Measurements from ENCODE around the gene SUSD1. TPM values are rescaled to one million over a fixed set of nuclear protein-coding genes. Genes with fewer than 3 reads are reported as not detected.
A peak's percentile ranks its signal among the peaks of the same experiment; 100 is the strongest.

The SUSD1 gene
- total and polyA plus RNA-seq, 2 donors (not counting 1 experiment from before 2014, with no cell fraction given) = 5.7 to 7.5 TPM

DNA sequence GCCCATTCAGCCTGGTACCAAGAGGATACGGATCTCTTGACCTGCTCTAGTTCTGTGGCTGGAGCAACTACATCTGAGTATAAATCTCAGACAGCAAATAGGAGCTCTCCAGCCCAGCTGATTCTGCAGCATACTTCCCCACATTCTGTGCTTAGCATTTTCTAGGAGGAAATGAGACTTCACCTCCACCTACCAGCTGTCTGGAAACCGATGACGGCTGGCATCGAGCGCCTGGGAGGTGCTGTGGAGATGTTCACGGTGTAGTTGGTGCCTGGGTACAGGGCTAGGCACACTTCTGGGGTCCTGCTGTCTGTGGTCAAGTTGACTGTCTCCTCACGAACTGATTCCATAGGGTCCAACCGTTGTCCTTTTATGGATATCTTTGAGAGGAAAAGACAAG is 63.6 kb downstream of the SUSD1 start:
- Histone ChIP-seq H2AFZ (ENCODE audit: insufficient read depth, low read depth, low read length, poor library complexity, severe bottlenecking) (no peak overlapping the region), H3K4me2 (replicated peaks; ENCODE audit: low read depth, low read length, poor library complexity, severe bottlenecking) (no peak overlapping the region), H3K79me2 (ENCODE audit: control insufficient read depth, insufficient read depth, low read length) (no peaks in the 10 kb centered on the region), H3K4me3 (ENCODE audit: control extremely low read depth in 1 of 5, extremely low read depth in 1 of 5, insufficient read depth in 1 of 5, low read depth in 2 of 5, low read length in 4 of 5) (no peak overlapping the region), H3K9ac (ENCODE audit: low read length) (no peak overlapping the region), H3K9me3 (ENCODE audit: control extremely low read depth in 1 of 3, control insufficient read depth in 2 of 3, insufficient read depth in 1 of 3, low read length in 2 of 3) (no peaks in the 10 kb centered on the region), H3K4me1 (ENCODE audit: control insufficient read depth in 2 of 2, insufficient read depth in 2 of 2, low read length in 2 of 2) (peaks cover 32 to 37% of the 10 kb centered on the region in 2 donors), H3K36me3 (replicated peaks in 1 of 2; ENCODE audit: control extremely low read depth in 1 of 2, control insufficient read depth in 1 of 2, extremely low read depth in 1 of 2, insufficient read depth in 2 of 2, low read length in 1 of 2) (no peaks in the 10 kb centered on the region), H4K20me1 (ENCODE audit: control insufficient read depth, insufficient read depth, low read length, poor library complexity, severe bottlenecking) (no peaks in the 10 kb centered on the region), H3K27me3 (replicated peaks in 1 of 4; ENCODE audit: control extremely low read depth in 1 of 4, control insufficient read depth in 3 of 4, insufficient read depth in 4 of 4, low read length in 3 of 4) (no peaks in the 10 kb centered on the region), H3K27ac (ENCODE audit: low read length in 2 of 2) (no peak overlapping the region)
- H3K9me3 Mint-ChIP-seq (ENCODE audit: insufficient read depth) = no peaks in the 10 kb centered on the region
- CTCF ChIA-PET = interaction anchor here (1.3 to 2.9 kb wide), 2 partner anchors 14 to 250 kb away, joined by 3 to 14 read pairs; no protein-coding TSS in a partner anchor
- no peak overlapping the region for H3K4me3 Mint-ChIP-seq
- DNase-seq (peak; percentile 20), ATAC-seq (ENCODE audit: low read depth) (peak; percentile 39)
- H3K27ac Mint-ChIP-seq = no peak overlapping the region
- WGBS (ENCODE audit: insufficient coverage) = 84% methylated on average over 2 of the region's 8 CpGs
- TF ChIP-seq EZH2 (IDR thresholded peaks at IDR 0.05; ENCODE audit: borderline replicate concordance, insufficient read depth, low read depth, low read length, poor library complexity, severe bottlenecking) = no peak
- TF ChIP-seq, protein P1, sequence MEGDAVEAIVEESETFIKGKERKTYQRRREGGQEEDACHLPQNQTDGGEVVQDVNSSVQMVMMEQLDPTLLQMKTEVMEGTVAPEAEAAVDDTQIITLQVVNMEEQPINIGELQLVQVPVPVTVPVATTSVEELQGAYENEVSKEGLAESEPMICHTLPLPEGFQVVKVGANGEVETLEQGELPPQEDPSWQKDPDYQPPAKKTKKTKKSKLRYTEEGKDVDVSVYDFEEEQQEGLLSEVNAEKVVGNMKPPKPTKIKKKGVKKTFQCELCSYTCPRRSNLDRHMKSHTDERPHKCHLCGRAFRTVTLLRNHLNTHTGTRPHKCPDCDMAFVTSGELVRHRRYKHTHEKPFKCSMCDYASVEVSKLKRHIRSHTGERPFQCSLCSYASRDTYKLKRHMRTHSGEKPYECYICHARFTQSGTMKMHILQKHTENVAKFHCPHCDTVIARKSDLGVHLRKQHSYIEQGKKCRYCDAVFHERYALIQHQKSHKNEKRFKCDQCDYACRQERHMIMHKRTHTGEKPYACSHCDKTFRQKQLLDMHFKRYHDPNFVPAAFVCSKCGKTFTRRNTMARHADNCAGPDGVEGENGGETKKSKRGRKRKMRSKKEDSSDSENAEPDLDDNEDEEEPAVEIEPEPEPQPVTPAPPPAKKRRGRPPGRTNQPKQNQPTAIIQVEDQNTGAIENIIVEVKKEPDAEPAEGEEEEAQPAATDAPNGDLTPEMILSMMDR (IDR thresholded peaks at IDR 0.05) = no peak
- H3K27me3 Mint-ChIP-seq = no peaks in the 10 kb centered on the region
- POLR2A ChIA-PET = interaction anchor here (0.5 to 1.0 kb wide), 2 partner anchors 41 to 63 kb away, joined by 4 to 5 read pairs; partner anchors contain the start of gene SUSD1
- intact Hi-C loops (cut with micrococcal nuclease) = no loop called here
- H3K4me1 Mint-ChIP-seq = peaks cover 55% of the 10 kb centered on the region

DNA sequence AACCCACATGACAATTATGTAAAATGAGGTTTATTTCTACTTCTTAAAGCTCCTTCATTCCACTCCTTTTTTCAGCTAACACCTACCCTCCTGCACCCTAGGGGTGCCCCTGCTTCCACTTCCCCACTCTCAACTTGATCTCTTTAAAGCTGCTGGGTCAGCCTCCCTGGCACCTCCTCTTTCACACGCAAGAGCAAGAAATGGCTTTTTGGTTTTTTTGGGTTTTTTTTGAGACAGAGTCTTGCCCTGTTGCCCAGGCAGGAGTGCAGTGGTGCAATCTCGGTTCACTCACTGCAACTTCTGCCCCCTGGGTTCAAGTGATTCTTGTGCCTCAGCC is 64.4 kb downstream of the SUSD1 start:
- peak overlapping the region; percentile 6 for H2AFZ ChIP-seq (ENCODE audit: insufficient read depth, low read depth, low read length, poor library complexity, severe bottlenecking)
- no peaks in the 10 kb centered on the region for H3K36me3 ChIP-seq (replicated peaks in 1 of 2; ENCODE audit: control extremely low read depth in 1 of 2, control insufficient read depth in 1 of 2, extremely low read depth in 1 of 2, insufficient read depth in 2 of 2, low read length in 1 of 2)
- no peaks in the 10 kb centered on the region for H4K20me1 ChIP-seq (ENCODE audit: control insufficient read depth, insufficient read depth, low read length, poor library complexity, severe bottlenecking)
- WGBS (ENCODE audit: insufficient coverage) = no CpG with 5 or more reads among the region's 2 CpGs
- DNase-seq = peak; percentile 32
- no peak overlapping the region for H3K9ac ChIP-seq (ENCODE audit: low read length)
- no peak overlapping the region for H3K27ac ChIP-seq (ENCODE audit: low read length in 2 of 2)
- intact Hi-C loops (cut with micrococcal nuclease) = no loop called here
- no peaks in the 10 kb centered on the region for H3K9me3 ChIP-seq (ENCODE audit: control extremely low read depth in 1 of 3, control insufficient read depth in 2 of 3, insufficient read depth in 1 of 3, low read length in 2 of 3)
- no peak overlapping the region for H3K4me3 ChIP-seq (ENCODE audit: control extremely low read depth in 1 of 5, extremely low read depth in 1 of 5, insufficient read depth in 1 of 5, low read depth in 2 of 5, low read length in 4 of 5)
- Mint-ChIP-seq H3K27me3 (no peaks in the 10 kb centered on the region), H3K27ac (no peak overlapping the region), H3K9me3 (ENCODE audit: insufficient read depth) (no peaks in the 10 kb centered on the region), H3K4me1 (peaks cover 51% of the 10 kb centered on the region), H3K4me3 (peak overlapping the region; percentile 4)
- POLR2A ChIA-PET = interaction anchor here (1.0 kb wide), 1 partner anchor 64 kb away, joined by 4 read pairs; the partner anchor contains the start of gene SUSD1
- peak overlapping the region; percentile 37 for H3K4me2 ChIP-seq (replicated peaks; ENCODE audit: low read depth, low read length, poor library complexity, severe bottlenecking)
- peak; percentile 36 for ATAC-seq (ENCODE audit: low read depth)
- H3K4me1 ChIP-seq (ENCODE audit: control insufficient read depth in 2 of 2, insufficient read depth in 2 of 2, low read length in 2 of 2) = peaks cover 32 to 38% of the 10 kb centered on the region in 2 donors
- TF ChIP-seq, protein P1 (IDR thresholded peaks at IDR 0.05) = no peak
- no peak for TF ChIP-seq EZH2 (IDR thresholded peaks at IDR 0.05; ENCODE audit: borderline replicate concordance, insufficient read depth, low read depth, low read length, poor library complexity, severe bottlenecking)
- peaks cover 4% of the 10 kb centered on the region for H3K79me2 ChIP-seq (ENCODE audit: control insufficient read depth, insufficient read depth, low read length)
- CTCF ChIA-PET = interaction anchor here (0.9 to 2.9 kb wide), 4 partner anchors 10 to 352 kb away, joined by 3 to 14 read pairs (median 4); no protein-coding TSS in a partner anchor
- no peaks in the 10 kb centered on the region for H3K27me3 ChIP-seq (replicated peaks in 1 of 4; ENCODE audit: control extremely low read depth in 1 of 4, control insufficient read depth in 3 of 4, insufficient read depth in 4 of 4, low read length in 3 of 4)

All from B cell (primary cell).